ENCODE data around the gene INO80B.

Gene INO80B

DNA sequence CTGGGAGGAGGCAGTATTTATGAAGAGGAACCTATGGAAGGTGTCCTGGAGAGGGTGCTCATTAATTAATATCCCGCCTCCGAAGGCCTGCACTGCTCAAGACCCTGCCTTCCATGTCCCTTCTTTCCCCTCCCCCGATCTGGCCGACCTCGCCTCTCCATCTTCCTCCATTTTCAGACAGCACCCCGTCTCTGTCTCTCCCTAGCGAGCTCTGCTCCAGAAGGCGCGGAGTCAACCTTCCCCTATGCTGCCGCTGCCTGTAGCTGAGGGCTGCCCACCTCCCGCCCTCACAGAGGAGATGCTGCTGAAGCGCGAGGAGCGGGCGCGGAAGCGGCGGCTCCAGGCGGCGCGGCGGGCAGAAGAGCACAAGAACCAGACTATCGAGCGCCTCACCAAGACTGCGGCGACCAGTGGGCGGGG is 2.3 kb downstream of the INO80B start:
- Histone ChIP-seq H3K4me3 (ENCODE audit: low read length) (peak overlapping the region; percentile 81), H4K20me1 (ENCODE audit: control insufficient read depth, insufficient read depth, low read depth, low read length) (no peaks in the 10 kb centered on the region), H3K9me3 (ENCODE audit: control insufficient read depth, insufficient read depth, low read length) (no peaks in the 10 kb centered on the region), H3K9me2 (replicated peaks; ENCODE audit: control insufficient read depth, low read length) (no peaks in the 10 kb centered on the region), H3K27me3 (ENCODE audit: control insufficient read depth, low read length) (no peaks in the 10 kb centered on the region), H3K27ac (ENCODE audit: low read depth, low read length) (peak overlapping the region; percentile 90), H3F3A (ENCODE audit: control insufficient read depth, insufficient read depth) (peaks cover 18% of the 10 kb centered on the region), H3K79me2 (ENCODE audit: control insufficient read depth, low read length) (peaks cover 27% of the 10 kb centered on the region), H3K4me1 (ENCODE audit: control insufficient read depth, low read length) (peaks cover 36% of the 10 kb centered on the region), H3K4me2 (ENCODE audit: low read length) (peak overlapping the region; percentile 95), H3K36me3 (ENCODE audit: control insufficient read depth, low read length) (peaks cover 25% of the 10 kb centered on the region)
- no peak for TF ChIP-seq EZH2phosphoT487 (IDR thresholded peaks at IDR 0.05; ENCODE audit: borderline replicate concordance, low read length)
- TF ChIP-seq, protein P1, sequence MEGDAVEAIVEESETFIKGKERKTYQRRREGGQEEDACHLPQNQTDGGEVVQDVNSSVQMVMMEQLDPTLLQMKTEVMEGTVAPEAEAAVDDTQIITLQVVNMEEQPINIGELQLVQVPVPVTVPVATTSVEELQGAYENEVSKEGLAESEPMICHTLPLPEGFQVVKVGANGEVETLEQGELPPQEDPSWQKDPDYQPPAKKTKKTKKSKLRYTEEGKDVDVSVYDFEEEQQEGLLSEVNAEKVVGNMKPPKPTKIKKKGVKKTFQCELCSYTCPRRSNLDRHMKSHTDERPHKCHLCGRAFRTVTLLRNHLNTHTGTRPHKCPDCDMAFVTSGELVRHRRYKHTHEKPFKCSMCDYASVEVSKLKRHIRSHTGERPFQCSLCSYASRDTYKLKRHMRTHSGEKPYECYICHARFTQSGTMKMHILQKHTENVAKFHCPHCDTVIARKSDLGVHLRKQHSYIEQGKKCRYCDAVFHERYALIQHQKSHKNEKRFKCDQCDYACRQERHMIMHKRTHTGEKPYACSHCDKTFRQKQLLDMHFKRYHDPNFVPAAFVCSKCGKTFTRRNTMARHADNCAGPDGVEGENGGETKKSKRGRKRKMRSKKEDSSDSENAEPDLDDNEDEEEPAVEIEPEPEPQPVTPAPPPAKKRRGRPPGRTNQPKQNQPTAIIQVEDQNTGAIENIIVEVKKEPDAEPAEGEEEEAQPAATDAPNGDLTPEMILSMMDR (IDR thresholded peaks at IDR 0.05; ENCODE audit: low read depth, low read length, poor library complexity, severe bottlenecking), result no peak

DNA sequence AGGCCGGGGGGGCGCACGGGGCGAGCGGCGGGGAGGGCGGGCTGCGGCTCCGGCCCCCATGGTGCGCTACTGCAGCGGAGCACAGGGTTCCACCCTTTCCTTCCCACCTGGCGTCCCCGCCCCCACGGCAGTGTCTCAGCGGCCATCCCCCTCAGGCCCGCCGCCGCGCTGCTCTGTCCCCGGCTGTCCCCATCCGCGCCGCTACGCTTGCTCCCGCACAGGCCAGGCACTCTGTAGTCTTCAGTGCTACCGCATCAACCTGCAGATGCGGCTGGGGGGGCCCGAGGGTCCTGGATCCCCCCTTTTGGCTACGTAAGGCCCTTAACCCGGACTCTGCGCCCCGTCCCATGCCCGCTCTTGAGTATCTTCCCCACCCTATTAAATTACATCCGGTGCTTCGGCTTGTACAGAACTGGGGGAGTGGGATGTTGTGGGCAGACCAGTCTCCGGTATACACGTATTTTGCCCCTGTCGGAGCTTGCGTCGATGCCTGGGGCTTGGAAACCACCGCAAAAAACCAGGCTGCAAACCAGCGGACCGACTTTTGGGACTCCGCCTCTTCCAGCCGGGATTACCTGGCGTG is 2.8 kb downstream of the INO80B start:
- H3K27ac ChIP-seq (ENCODE audit: low read depth, low read length), result peak overlapping the region; percentile 90
- H3K9me2 ChIP-seq (replicated peaks; ENCODE audit: control insufficient read depth, low read length), result no peaks in the 10 kb centered on the region
- peaks cover 30% of the 10 kb centered on the region for H3K36me3 ChIP-seq (ENCODE audit: control insufficient read depth, low read length)
- peaks cover 27% of the 10 kb centered on the region for H3K79me2 ChIP-seq (ENCODE audit: control insufficient read depth, low read length)
- H3F3A ChIP-seq (ENCODE audit: control insufficient read depth, insufficient read depth), result peaks cover 14% of the 10 kb centered on the region
- H4K20me1 ChIP-seq (ENCODE audit: control insufficient read depth, insufficient read depth, low read depth, low read length), result no peaks in the 10 kb centered on the region
- peak overlapping the region; percentile 81 for H3K4me3 ChIP-seq (ENCODE audit: low read length)
- H3K4me2 ChIP-seq (ENCODE audit: low read length), result peak overlapping the region; percentile 95
- no peaks in the 10 kb centered on the region for H3K27me3 ChIP-seq (ENCODE audit: control insufficient read depth, low read length)
- no peaks in the 10 kb centered on the region for H3K9me3 ChIP-seq (ENCODE audit: control insufficient read depth, insufficient read depth, low read length)
- peaks cover 31% of the 10 kb centered on the region for H3K4me1 ChIP-seq (ENCODE audit: control insufficient read depth, low read length)
- TF ChIP-seq, protein P1 (IDR thresholded peaks at IDR 0.05; ENCODE audit: low read depth, low read length, poor library complexity, severe bottlenecking), result no peak
- TF ChIP-seq EZH2phosphoT487 (IDR thresholded peaks at IDR 0.05; ENCODE audit: borderline replicate concordance, low read length), result no peak

DNA sequence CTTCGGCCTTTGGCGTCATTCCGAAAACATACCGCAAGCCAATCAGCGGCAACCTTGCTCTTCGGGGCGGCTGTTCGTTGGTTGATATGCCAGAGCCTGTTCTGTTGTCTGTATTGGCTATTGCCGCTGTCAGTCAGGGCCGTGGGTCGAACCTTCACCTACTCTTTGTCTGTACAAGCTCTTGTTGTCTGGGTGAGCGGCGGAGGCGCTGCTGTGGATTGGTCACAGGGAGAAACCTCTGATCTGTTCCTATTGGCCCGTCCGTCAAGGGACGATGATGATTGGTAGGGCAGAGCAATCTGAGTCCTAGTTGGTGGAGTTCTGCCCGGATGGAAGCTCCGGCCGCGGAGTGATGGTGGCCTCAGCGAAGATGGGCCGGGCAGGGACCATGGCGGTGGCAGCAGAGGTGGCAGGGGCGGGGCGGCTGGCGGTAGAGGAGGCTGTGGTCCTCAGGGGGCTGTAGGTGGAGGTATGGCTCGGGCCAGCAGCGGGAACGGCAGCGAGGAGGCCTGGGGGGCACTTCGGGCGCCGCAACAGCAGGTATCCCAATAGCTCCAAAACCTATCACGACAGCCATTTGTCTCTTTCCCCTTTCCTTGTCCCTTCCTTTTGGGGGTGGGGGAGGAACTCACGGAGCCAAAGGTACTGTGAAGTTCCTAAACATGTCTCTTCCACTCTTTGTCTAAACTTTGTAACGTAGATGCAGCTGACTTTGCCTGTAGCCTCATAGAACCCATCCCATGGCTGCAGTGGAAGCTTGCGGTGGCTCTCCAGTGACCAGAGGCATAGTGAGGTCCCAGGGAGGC is 3.4 kb downstream of the INO80B start, which contains the start of gene WBP1:
Gene WBP1 (plus strand): TSS at position 307 of the 806 bp plus-strand sequence. CDS start 165 bp downstream, at position 472.
- Histone ChIP-seq H3K27ac (ENCODE audit: low read depth, low read length) (peak within 1 kb of the TSS; percentile 90), H3F3A (ENCODE audit: control insufficient read depth, insufficient read depth) (peaks cover 12% of the 10 kb centered on the region; the same call in 1 of the 2 replicates), H3K36me3 (ENCODE audit: control insufficient read depth, low read length) (peaks cover 37% of the 10 kb centered on the region), H3K4me3 (ENCODE audit: low read length) (peak within 1 kb of the TSS; percentile 81), H3K27me3 (ENCODE audit: control insufficient read depth, low read length) (no peaks in the 10 kb centered on the region), H3K79me2 (ENCODE audit: control insufficient read depth, low read length) (peaks cover 31% of the 10 kb centered on the region), H4K20me1 (ENCODE audit: control insufficient read depth, insufficient read depth, low read depth, low read length) (no peaks in the 10 kb centered on the region), H3K9me3 (ENCODE audit: control insufficient read depth, insufficient read depth, low read length) (no peaks in the 10 kb centered on the region), H3K9me2 (replicated peaks; ENCODE audit: control insufficient read depth, low read length) (no peaks in the 10 kb centered on the region), H3K4me1 (ENCODE audit: control insufficient read depth, low read length) (peaks cover 25% of the 10 kb centered on the region), H3K4me2 (ENCODE audit: low read length) (peak within 1 kb of the TSS; percentile 95)
- no peak for TF ChIP-seq EZH2phosphoT487 (IDR thresholded peaks at IDR 0.05; ENCODE audit: borderline replicate concordance, low read length)
- TF ChIP-seq, protein P1 (IDR thresholded peaks at IDR 0.05; ENCODE audit: low read depth, low read length, poor library complexity, severe bottlenecking), result no peak
